Gastrocnemius medialis (tissue), 4 donors: ENCODE results near the gene CARNS1. TPM values are rescaled to one million over a fixed set of nuclear protein-coding genes. Genes with fewer than 3 reads are reported as not detected.

ENCODE experiments used
- ATAC-seq, 2 donors: fragments of 150-250 bp; one replicate each; pipeline ENCODE4 v1.9.1; 2016
- DNase-seq, 2 donors: peaks; one replicate each; pipeline ENCODE4 v3.0.0-alpha.2; 2019
- H3K27ac ChIP-seq, 4 donors: fragments of 200-600 bp; sonication (generic); 1 replicate in 1 of 4; 2 replicates in 3 of 4; pipeline ENCODE4 v1.5.1; 2016 to 2018; ENCODE audit warnings: mild to moderate bottlenecking in 2 of 4, moderate library complexity in 1 of 4
- H3K27me3 ChIP-seq, 3 donors: fragments of 200-600 bp; sonication (generic) in 2 of 3; 1 replicate in 1 of 3; 2 replicates in 2 of 3; pipeline versions ENCODE4 v1.5.1 to v1.6.0; 2016 to 2019; ENCODE audit warnings: mild to moderate bottlenecking in 1 of 3, moderate library complexity in 1 of 3
- H3K36me3 ChIP-seq, 2 donors: fragments of 200-600 bp; sonication (generic) in 1 of 2; one replicate each; pipeline ENCODE4 v1.5.1; 2017 to 2018
- H3K4me1 ChIP-seq, 2 donors: fragments of 200-600 bp; sonication (generic) in 1 of 2; one replicate each; pipeline ENCODE4 v1.5.1; 2016 to 2017; ENCODE audit warnings: mild to moderate bottlenecking in 2 of 2
- H3K4me3 ChIP-seq, 4 donors: fragments of 200-600 bp; sonication (generic) in 3 of 4; 1 replicate in 1 of 4; 2 replicates in 3 of 4; pipeline ENCODE4 v1.5.1; 2016 to 2019; ENCODE audit warnings: mild to moderate bottlenecking in 2 of 4
- H3K9me3 ChIP-seq, 3 donors: fragments of 200-600 bp; sonication (generic) in 2 of 3; 1 replicate in 1 of 3; 2 replicates in 2 of 3; pipeline ENCODE4 v1.5.1; 2016 to 2019
- POLR2A ChIP-seq, 2 donors: fragments of 450-650 bp; IDR thresholded peaks; one replicate each; pipeline ENCODE4 v1.6.1; 2017; ENCODE audit warnings: antibody characterized with exemption in 2 of 2, mild to moderate bottlenecking in 2 of 2, moderate library complexity in 2 of 2
- in situ Hi-C, 4 donors: fragments of 200-750 bp; cut with MboI; loops; one replicate each; pipeline versions ENCODE4 v1.15.0 to v1.8.0; 2017; ENCODE audit warnings: low sequenced_read_pairs in 4 of 4
- intact Hi-C: fragments of 100-400 bp; cut with DNase I; formaldehyde crosslinking; loops from one replicate; pipeline ENCODE4 v1.15.1; 2023; ENCODE audit warnings: low total_unique reads
- total RNA-seq, 4 donors: library from RNA; depleted of rRNA; stranded (reverse); fragments of >200 nt; gene quantifications; one replicate each; pipeline versions ENCODE4 v1.1.0 to v1.2.3, GENCODE V29; 2016
- TF ChIP-seq, protein P1 (sequence below), 5 experiments: fragments of 450-650 bp in 3 of 5; fragments of 200-600 bp in 2 of 5; sonication (generic) in 2 of 5; IDR thresholded peaks in 4 of 5; conservative IDR thresholded peaks in 1 of 5; 1 replicate in 4 of 5; 2 replicates in 1 of 5; pipeline ENCODE4 v1.5.1; 2016 to 2019; ENCODE audit warnings: antibody characterized with exemption in 5 of 5, mild to moderate bottlenecking in 3 of 5, moderate library complexity in 3 of 5

Gene CARNS1
- total RNA-seq, 4 donors from 2014 or later, result 2.5 to 11.0 (median 4.9) TPM

DNA sequence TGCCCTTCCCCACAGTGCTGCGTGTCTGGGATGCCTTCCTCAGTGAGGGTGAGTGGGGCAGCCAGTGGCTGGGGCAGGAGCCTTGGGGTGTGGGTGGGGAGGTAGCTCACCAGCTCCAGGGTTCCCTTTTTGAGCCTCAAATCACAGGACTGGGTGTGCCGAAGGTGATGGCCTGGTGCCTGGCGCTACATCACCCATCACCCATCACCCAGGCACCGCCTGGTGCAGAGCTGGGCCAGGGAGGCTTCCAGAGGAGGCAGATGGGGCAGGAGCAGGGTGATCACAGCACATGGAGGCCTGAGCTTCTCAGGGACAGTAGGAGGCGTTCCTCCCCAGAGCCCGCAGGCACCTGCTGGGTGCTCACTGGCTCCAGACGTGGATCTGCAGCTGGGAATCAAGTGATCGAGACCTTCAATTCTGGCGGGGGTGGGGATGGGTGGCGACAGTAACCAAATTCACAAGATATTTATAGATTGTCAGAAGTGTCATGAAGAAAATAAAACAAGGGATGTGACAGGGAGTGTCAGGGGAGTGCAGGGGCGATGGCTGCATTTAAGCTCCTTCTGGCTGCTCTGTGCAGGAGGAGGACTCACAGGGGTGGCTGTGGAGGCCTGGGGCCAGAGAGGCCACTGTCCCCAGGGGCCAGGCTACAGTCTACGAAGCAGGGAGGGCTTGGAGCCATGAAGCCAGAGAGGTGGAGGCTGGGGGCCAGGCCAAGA is 8.3 kb upstream of the CARNS1 start:
- H3K9me3 ChIP-seq, result no peaks in the 10 kb centered on the region
- H3K4me3 ChIP-seq, result no peak overlapping the region
- intact Hi-C loops (no loop called here), in situ Hi-C loops (no loop called here)
- H3K4me1 ChIP-seq, result peaks cover 3 to 4% of the 10 kb centered on the region in 2 donors
- no peak for ATAC-seq
- no peak overlapping the region for H3K27ac ChIP-seq
- no peak for TF ChIP-seq POLR2A (IDR thresholded peaks at IDR 0.05)
- TF ChIP-seq, protein P1, sequence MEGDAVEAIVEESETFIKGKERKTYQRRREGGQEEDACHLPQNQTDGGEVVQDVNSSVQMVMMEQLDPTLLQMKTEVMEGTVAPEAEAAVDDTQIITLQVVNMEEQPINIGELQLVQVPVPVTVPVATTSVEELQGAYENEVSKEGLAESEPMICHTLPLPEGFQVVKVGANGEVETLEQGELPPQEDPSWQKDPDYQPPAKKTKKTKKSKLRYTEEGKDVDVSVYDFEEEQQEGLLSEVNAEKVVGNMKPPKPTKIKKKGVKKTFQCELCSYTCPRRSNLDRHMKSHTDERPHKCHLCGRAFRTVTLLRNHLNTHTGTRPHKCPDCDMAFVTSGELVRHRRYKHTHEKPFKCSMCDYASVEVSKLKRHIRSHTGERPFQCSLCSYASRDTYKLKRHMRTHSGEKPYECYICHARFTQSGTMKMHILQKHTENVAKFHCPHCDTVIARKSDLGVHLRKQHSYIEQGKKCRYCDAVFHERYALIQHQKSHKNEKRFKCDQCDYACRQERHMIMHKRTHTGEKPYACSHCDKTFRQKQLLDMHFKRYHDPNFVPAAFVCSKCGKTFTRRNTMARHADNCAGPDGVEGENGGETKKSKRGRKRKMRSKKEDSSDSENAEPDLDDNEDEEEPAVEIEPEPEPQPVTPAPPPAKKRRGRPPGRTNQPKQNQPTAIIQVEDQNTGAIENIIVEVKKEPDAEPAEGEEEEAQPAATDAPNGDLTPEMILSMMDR (IDR thresholded peaks at IDR 0.05 in 4 of 5, conservative IDR thresholded peaks at IDR 0.05 in 1 of 5), result no peak
- peaks cover 17 to 31% (median 25%) of the 10 kb centered on the region in 3 donors for H3K27me3 ChIP-seq
- no peaks in the 10 kb centered on the region for H3K36me3 ChIP-seq
- no peak for DNase-seq

DNA sequence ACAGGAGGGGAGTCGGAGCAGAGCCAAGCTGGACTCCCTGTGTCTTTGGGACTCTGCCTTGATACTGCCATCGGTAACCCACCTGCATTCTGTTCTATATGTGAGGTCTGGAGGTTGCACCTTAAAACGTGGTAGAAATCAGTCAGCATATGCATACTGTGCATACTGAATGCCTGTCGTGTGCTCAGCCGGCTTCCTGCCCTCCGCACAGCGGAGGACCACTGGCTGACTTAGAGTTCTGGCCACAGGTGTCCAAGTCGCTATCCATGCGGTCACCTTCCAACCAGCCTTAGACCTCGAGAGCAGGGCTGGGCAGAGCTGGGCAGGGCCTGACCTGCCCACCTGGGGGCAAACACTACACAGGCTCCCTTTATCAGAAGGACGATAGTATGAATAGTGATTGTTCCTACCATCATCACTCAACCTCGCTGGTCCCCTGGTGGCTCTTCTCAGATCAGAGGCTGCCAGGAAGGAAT is 7.8 kb upstream of the CARNS1 start:
- no peak for TF ChIP-seq POLR2A (IDR thresholded peaks at IDR 0.05)
- TF ChIP-seq, protein P1 (IDR thresholded peaks at IDR 0.05 in 4 of 5, conservative IDR thresholded peaks at IDR 0.05 in 1 of 5), result no peak
- no peak overlapping the region for H3K27ac ChIP-seq
- H3K4me1 ChIP-seq, result no peaks in the 10 kb centered on the region
- intact Hi-C loops (no loop called here), in situ Hi-C loops (no loop called here)
- H3K4me3 ChIP-seq, result no peak overlapping the region
- no peaks in the 10 kb centered on the region for H3K9me3 ChIP-seq
- H3K36me3 ChIP-seq, result no peaks in the 10 kb centered on the region
- ATAC-seq, result no peak
- H3K27me3 ChIP-seq, result peaks cover 17 to 31% (median 25%) of the 10 kb centered on the region in 3 donors
- DNase-seq, result no peak

DNA sequence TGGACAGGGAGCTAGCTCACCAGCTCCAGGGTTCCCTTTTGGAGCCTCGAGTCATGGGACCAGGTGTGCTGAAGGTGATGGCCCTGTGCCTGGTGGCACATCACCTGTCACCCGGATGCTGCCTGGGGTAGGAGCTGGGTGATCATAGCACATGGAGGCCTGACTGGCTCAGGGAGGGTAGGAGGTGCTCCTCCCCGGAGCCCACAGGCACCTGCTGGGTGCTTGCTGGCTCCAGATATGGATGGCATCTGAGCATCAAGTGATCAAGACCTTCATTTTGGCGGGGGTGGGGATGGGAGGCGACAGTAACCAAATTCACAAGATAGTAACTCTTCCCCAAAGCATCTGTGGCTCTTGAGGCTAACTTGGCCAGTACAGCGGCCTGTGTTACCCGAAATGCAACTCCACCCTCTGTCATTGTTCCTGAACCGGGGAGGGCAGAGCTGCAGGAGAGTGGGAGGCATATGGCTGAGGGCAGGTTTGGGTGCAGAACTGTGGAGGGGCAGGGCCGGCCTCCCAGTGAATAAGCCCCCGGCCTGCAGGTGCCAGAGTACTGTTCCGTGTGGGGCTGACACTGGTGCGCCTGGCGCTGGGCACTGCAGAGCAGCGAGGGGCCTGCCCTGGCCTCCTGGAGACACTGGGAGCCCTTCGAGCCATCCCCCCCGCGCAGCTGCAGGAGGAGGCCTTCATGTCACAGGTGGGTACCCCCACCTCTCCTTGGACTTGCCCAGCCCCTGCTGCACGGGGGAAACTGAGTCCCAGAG is 6.9 kb upstream of the CARNS1 start:
- Histone ChIP-seq H3K36me3 (no peaks in the 10 kb centered on the region), H3K4me3 (no peak overlapping the region), H3K27me3 (peaks cover 17 to 31% (median 25%) of the 10 kb centered on the region in 3 donors), H3K4me1 (no peaks in the 10 kb centered on the region), H3K9me3 (no peaks in the 10 kb centered on the region), H3K27ac (no peak overlapping the region)
- TF ChIP-seq POLR2A (IDR thresholded peaks at IDR 0.05), result no peak
- TF ChIP-seq, protein P1 (IDR thresholded peaks at IDR 0.05 in 4 of 5, conservative IDR thresholded peaks at IDR 0.05 in 1 of 5), result no peak
- no peak for DNase-seq
- no peak for ATAC-seq
- in situ Hi-C loops (no loop called here), intact Hi-C loops (no loop called here)

DNA sequence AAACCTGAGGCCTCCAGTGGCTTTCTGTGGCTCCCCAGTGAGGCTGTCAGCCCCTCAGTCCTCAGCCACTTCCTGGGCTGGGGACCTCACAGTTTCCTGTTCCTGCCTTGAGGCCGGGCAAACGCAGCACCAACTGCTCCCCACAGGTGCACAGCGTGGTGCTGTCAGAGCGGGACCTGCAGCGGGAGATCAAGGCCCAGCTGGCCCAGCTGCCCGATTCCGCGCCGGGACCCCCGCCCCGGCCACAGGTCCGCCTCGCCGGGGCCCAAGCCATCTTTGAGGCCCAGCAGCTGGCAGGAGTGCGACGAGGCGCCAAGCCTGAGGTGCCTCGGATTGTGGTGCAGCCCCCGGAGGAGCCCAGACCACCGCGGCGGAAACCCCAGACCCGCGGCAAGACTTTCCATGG is 6.2 kb upstream of the CARNS1 start:
- Histone ChIP-seq H3K4me3 (no peak overlapping the region), H3K27ac (no peak overlapping the region), H3K27me3 (peaks cover 17 to 31% (median 25%) of the 10 kb centered on the region in 3 donors), H3K9me3 (no peaks in the 10 kb centered on the region), H3K36me3 (no peaks in the 10 kb centered on the region), H3K4me1 (no peaks in the 10 kb centered on the region)
- intact Hi-C loops (no loop called here), in situ Hi-C loops (no loop called here)
- no peak for TF ChIP-seq POLR2A (IDR thresholded peaks at IDR 0.05)
- TF ChIP-seq, protein P1 (IDR thresholded peaks at IDR 0.05 in 4 of 5, conservative IDR thresholded peaks at IDR 0.05 in 1 of 5), result no peak
- no peak for ATAC-seq
- no peak for DNase-seq
